Chondrocyte (in vitro differentiated cells): ENCODE measurements around the gene CERK. TPM values are rescaled to one million over a fixed set of nuclear protein-coding genes. Genes with fewer than 3 reads are reported as not detected.

Source experiments
- DNase-seq: peaks from one replicate; pipeline ENCODE4 v3.0.0; 2021; ENCODE audit warnings: mixed read lengths, low spot score
- H3K27ac Mint-ChIP-seq: one replicate; pipeline ENCODE4 v1.8.0; 2021; ENCODE audit warnings: mild to moderate bottlenecking, moderate library complexity, mixed read lengths; ENCODE audit not compliant: unreplicated experiment
- H3K27me3 Mint-ChIP-seq: 2 replicates; pipeline ENCODE4 v1.8.0; 2021; ENCODE audit warnings: low read depth, mixed read lengths
- H3K36me3 Mint-ChIP-seq: 2 replicates; pipeline ENCODE4 v1.8.0; 2021; ENCODE audit warnings: low read depth, mixed read lengths
- H3K4me1 Mint-ChIP-seq: 2 replicates; pipeline ENCODE4 v1.8.0; 2021; ENCODE audit warnings: low read depth, mild to moderate bottlenecking, mixed read lengths
- H3K4me3 Mint-ChIP-seq: one replicate; pipeline ENCODE4 v1.8.0; 2021; ENCODE audit warnings: mild to moderate bottlenecking, moderate library complexity, mixed read lengths; ENCODE audit not compliant: unreplicated experiment
- H3K9me3 Mint-ChIP-seq: 2 replicates; pipeline ENCODE4 v1.8.0; 2021; ENCODE audit warnings: low read depth, mixed read lengths
- CTCF ChIP-seq: fragments of 200-600 bp; sonication (generic); IDR thresholded peaks from 2 replicates; pipeline ENCODE4 v1.5.0; 2021; ENCODE audit warnings: antibody characterized with exemption, mild to moderate bottlenecking, moderate library complexity
- total RNA-seq: library from RNA; stranded (reverse); gene quantifications from 3 replicates; pipeline ENCODE4 v1.2.1, GENCODE V29; 2021

The CERK gene
- total RNA-seq, 1 donor from 2014 or later: 28.8 TPM

GRCh38 chr22:46672731-46673130 is 65.3 kb downstream of the CERK start:
- no peak for TF ChIP-seq CTCF
- Mint-ChIP-seq H3K27ac (no peak overlapping the region), H3K27me3 (no peaks in the 10 kb centered on the region), H3K9me3 (no peaks in the 10 kb centered on the region), H3K36me3 (peaks cover 7% of the 10 kb centered on the region), H3K4me1 (peaks cover 5% of the 10 kb centered on the region), H3K4me3 (no peak overlapping the region)
- DNase-seq: no peak

GRCh38 chr22:46671824-46672432 is 66.1 kb downstream of the CERK start:
- DNase-seq: no peak
- Mint-ChIP-seq H3K4me1 (peaks cover 5% of the 10 kb centered on the region), H3K9me3 (no peaks in the 10 kb centered on the region), H3K27ac (no peak overlapping the region), H3K4me3 (no peak overlapping the region), H3K27me3 (no peaks in the 10 kb centered on the region), H3K36me3 (peaks cover 10% of the 10 kb centered on the region)
- TF ChIP-seq CTCF: no peak

GRCh38 chr22:46669201-46669600 is 68.9 kb downstream of the CERK start:
- H3K36me3 Mint-ChIP-seq: peaks cover 10% of the 10 kb centered on the region
- H3K4me1 Mint-ChIP-seq: peaks cover 5% of the 10 kb centered on the region
- H3K27ac Mint-ChIP-seq: no peak overlapping the region
- H3K4me3 Mint-ChIP-seq: no peak overlapping the region
- DNase-seq: no peak
- H3K9me3 Mint-ChIP-seq: no peaks in the 10 kb centered on the region
- no peak for TF ChIP-seq CTCF
- H3K27me3 Mint-ChIP-seq: no peaks in the 10 kb centered on the region

GRCh38 chr22:46668116-46668515 is 69.9 kb downstream of the CERK start:
- Mint-ChIP-seq H3K4me1 (peaks cover 5% of the 10 kb centered on the region), H3K9me3 (no peaks in the 10 kb centered on the region), H3K4me3 (no peak overlapping the region), H3K27ac (no peak overlapping the region), H3K36me3 (peaks cover 10% of the 10 kb centered on the region), H3K27me3 (no peaks in the 10 kb centered on the region)
- DNase-seq: no peak
- TF ChIP-seq CTCF: no peak

- peaks cover 10% of the 10 kb centered on the region for H3K36me3 Mint-ChIP-seq
- no peaks in the 10 kb centered on the region for H3K27me3 Mint-ChIP-seq
- DNase-seq: no peak
- no peak overlapping the region for H3K27ac Mint-ChIP-seq
- peaks cover 5% of the 10 kb centered on the region for H3K4me1 Mint-ChIP-seq
- no peaks in the 10 kb centered on the region for H3K9me3 Mint-ChIP-seq
- no peak for TF ChIP-seq CTCF
- H3K4me3 Mint-ChIP-seq: no peak overlapping the region
Observed at GRCh38 chr22:46667245-46667623, 70.8 kb downstream of the CERK start.
